CD4-positive, alpha-beta T cell treated with Interleukin-15 for 1 hour (primary cell): ENCODE measurements around the gene CAPRIN2.
A peak's percentile ranks its signal among the peaks of the same experiment; 100 is the strongest.

Source experiments
- DNase-seq: peaks from one replicate; pipeline ENCODE4 v3.0.0-alpha.2; 2020

Gene CAPRIN2, protein sequence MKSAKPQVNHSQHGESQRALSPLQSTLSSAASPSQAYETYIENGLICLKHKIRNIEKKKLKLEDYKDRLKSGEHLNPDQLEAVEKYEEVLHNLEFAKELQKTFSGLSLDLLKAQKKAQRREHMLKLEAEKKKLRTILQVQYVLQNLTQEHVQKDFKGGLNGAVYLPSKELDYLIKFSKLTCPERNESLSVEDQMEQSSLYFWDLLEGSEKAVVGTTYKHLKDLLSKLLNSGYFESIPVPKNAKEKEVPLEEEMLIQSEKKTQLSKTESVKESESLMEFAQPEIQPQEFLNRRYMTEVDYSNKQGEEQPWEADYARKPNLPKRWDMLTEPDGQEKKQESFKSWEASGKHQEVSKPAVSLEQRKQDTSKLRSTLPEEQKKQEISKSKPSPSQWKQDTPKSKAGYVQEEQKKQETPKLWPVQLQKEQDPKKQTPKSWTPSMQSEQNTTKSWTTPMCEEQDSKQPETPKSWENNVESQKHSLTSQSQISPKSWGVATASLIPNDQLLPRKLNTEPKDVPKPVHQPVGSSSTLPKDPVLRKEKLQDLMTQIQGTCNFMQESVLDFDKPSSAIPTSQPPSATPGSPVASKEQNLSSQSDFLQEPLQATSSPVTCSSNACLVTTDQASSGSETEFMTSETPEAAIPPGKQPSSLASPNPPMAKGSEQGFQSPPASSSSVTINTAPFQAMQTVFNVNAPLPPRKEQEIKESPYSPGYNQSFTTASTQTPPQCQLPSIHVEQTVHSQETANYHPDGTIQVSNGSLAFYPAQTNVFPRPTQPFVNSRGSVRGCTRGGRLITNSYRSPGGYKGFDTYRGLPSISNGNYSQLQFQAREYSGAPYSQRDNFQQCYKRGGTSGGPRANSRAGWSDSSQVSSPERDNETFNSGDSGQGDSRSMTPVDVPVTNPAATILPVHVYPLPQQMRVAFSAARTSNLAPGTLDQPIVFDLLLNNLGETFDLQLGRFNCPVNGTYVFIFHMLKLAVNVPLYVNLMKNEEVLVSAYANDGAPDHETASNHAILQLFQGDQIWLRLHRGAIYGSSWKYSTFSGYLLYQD

DNA sequence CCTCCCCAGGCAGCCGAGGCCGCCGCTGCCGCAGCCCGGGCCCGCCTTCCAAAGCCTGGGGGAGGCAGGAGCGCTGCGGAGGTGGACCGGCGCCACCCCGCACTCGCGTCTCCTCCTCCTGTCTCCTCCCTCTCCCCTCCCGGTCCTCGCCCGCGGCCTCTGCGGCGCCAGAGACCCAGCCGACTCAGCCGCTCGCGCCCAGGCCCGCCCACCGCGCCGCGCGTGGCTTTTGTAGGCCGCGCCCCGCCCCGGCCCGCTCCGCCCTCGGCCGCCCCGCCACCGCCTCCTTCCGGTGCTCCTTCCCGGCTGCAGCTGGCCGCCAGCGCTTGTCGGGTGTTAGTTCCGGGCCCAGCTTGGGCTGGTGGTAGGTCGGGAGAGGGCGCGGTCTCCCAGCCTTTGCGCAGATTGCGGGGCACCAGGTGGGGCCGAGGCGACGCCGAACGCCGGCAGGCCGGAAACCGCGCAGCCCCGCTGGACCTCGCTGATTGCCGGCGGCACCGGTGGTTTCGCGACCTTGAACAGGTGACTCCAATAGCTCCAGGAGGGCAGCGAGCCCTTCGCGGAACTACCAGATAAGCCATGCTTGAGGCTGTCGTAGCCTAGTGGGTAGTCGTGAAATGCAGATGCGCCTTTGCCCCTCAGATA, at the start of gene CAPRIN2:
TSS of gene CAPRIN2 (minus strand) at position 202 of the 645 bp plus-strand sequence. CDS start 1,431 bp downstream, outside the sequence.
- DNase-seq, result peak; percentile 93

DNA sequence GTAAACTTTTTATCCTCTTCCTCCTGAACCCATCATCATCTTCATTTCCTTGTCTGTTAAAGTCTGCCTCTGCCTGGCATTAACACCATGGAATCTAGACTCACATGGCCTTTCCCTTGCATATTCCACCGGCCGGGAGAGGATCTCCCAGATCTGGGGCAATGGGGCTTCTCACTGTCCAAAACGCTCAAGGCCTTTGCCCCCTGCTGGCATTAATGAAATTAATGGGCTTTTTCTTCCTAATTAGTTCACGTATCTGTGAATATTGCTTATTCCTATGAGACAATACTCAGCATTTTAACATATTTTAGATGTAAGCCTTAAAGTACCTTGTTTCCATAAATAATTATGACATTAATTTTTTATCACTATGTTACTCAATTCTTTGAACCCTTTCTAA, 42.9 kb upstream of the CAPRIN2 start:
- DNase-seq, result no peak

DNA sequence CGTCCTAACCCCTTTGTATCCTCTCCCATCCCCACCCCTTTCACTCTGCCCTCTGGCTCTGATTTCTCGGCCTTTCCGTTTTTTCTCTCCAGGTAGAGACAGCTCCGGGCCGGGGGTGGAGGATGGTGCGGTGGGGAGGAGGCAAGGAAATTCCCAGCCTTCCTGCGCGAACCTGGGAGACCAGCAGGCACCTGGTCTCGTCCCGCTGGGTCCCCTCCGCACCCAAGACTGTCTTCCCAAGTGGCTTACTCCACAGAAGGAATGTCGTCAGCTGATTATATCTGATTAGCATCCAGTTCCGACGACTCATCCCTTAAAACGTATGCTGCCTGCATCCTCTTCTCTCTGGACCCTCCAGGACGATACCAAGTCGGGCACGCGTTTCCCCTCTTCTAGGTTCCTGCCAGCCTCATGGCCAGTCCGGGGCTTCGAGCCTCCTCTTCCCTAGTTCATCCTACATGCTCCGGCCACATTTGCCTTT, 42.2 kb upstream of the CAPRIN2 start:
- DNase-seq, result no peak

DNA sequence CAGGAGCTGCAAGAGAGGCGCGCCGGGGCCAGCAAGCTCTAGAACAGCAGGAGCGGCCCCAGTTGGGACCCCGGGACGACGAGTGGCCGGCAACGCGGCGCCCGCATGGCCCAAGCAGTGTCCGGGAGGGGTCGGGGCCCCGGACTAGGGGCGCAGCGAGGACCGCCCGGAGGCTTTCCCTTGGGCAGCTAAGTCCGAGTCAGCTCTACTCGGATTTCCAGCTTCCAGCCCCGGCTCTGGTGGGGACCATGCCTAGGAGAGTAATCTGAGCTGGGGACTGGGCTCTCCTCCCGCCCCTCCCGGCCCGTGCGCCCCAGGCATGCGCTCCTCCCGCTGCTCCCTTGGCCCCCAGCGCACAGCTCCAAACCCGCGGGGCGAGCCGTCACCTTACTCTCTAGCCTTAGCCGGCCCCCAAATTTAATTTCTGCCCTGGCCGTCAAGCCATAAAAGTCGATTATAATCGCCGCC, 41.6 kb upstream of the CAPRIN2 start:
- no peak for DNase-seq

DNA sequence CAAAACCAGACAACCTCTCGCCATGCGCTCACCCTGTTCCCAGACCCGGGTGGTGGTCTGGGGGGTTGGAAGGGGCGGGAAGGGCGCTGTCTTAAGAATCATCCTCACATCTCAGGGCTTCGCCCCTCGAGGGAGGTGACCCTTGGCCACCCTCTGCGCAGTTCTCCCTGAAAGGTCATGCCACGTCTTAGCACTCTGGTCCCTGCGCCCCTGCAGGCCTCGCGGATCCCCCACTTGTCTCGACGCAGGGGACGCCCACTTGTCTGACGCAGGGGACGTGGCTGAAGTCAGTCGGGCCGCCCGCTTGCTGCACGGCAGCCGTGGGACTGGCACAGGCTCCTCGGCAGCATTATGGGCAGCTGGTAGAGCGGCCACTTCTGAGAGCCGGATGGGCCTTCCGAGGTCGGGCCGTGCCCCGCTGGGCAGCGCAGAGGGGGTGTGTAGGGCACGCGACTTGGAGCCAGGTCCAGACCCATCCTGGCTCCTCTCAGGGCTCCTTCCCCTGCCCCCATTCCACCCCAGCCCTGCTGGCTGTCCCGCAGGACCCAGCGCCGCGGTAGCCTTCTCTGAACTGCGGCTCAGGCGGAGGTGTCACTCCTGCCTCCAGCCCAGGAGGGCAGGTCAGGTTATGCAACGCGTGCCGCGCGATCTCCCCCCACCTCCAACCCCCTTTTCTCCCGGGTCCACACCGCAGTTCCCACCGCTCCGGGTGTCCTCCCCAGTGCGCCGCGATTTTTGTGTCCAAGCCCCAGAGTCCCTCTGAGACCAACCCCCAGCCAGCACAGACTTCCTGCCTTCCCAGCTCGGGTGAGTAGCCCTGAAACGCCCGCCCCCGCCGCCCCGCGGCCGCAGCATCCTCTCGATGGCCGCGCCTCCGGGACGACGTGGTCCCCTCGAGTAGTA, 40.9 kb upstream of the CAPRIN2 start:
- DNase-seq, result peak; percentile 26

DNA sequence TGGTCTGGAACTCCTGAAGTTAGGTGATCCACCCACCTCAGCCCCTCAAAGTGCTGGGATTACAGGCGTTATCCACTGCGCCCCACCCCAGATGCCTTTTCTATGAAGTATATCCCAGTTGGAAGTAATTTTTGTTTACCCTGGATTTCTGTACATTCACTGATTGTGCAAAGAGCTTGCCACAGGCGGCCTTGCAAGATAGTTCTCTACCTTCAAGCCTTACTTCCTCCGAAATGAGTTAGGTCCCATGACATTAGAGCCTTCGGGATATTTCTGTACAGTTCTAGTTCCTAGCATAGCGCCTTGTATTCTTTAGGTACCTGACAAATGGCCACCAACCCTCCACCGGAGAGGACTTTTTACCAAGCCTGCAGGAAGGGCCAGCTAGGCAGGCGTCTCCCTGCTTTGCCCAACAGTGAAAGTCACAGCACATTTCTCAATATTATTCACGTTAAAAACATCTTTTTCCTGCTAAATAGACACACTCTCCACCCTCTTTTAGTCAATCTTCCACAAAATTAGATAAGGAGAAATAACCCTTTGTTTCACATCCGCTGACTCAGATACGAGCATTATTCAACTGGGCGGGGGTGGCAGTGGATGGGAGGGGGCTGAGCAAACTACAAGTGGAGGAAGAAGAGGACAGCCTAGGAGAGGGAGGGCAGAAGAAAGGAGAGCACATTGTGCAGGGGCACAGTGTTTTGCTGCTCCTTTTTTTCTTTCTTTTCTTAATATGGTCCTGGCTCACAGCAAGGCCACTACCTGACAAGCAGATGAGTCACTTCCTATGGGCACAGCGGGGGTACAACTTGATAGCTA, 40.0 kb upstream of the CAPRIN2 start:
- no peak for DNase-seq

DNA sequence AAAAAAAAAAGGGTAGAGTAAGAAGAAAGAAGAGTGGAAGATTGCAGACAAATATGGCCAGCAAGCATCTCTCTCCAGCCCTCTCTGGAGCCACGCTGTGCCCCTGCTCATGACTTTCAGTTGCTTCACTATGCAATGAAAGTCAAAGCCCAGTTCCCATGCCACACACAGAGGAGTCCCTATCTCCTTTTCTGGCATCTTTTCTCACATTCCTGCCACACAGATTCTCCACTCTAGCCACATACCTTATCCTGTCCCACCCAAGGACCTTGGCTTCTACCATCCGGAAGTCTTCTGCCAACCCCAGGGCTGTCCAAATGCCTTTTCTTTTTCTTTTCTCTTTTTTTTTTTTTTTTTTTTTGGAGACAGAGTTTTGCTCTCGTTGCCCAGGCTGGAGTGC, 39.3 kb upstream of the CAPRIN2 start:
- no peak for DNase-seq

DNA sequence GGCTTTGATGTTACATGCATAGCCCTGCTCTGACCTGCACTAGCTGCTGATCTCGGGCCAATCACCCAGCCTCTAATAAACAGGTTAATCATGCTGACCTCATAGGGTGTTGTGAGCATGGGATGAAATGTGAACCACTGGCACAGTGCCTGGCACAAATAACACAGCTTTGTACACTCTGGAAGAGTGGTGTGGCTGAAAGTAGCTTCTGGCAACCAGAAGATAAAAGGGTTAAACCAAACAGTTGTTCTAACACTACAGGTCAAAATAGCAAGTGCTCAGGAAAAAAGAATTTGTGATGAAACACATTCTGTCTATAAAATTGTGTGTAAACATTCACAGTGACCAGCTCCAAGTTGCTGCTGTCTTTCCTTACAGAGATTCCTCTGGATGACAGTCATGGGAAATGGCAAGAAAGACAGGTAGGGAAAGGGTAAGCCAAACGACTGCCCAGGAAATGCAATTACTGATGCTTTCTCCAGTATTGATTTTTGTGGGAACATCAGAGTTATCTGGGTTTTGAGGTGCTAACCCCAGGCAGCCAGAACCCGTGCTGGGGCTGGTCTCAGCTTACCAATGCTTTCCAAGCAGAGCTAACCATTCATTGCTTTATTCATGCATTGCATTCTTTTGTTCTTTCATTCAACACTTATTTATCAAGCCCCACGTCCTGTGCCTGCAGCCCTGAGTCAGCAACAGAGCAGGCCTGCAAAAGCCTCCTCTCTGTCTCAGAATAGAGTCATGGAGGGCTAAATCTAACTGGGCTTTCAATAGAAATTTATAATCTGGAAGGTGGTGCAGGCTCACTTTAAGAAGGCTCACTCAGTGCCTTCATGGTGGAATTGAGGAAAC, 38.1 kb upstream of the CAPRIN2 start:
- no peak for DNase-seq

DNA sequence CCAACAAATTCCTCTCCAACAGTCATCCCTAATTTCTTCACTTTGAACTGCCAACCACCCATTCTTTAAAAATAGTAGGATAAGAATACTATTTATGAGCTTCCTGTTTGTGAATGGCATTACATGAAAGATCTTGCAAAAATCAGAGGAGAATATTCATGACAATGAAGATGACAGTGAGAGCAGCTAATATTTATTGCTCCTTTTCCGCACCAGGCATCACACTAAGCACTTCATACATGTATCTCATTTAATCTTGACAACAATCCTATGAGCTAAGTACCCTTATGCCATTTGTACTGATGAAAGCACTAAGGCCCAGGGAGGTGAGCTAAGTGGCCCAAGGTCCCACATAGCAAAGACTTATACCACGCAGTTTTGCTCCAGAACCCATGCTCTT, 37.3 kb upstream of the CAPRIN2 start:
- no peak for DNase-seq

DNA sequence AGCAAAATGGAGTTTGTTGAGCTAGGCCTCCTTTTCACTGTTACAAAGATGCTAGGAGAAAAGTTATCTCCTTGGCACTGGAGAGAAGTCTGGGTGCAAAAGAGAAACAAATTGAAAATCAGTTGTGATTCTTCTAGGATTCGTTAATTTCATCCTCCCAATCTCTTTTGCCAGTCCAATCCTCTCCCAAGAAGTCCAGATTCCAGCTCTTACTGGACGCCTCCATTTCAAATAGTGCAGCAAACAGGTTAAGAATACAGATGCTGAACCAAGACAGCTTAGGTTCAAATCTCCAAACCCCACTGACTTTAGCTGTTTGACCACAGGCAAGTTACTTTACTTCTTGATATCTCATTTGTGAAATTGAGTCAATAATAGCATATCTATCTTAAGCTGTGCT, 34.0 kb upstream of the CAPRIN2 start:
- DNase-seq, result no peak

DNA sequence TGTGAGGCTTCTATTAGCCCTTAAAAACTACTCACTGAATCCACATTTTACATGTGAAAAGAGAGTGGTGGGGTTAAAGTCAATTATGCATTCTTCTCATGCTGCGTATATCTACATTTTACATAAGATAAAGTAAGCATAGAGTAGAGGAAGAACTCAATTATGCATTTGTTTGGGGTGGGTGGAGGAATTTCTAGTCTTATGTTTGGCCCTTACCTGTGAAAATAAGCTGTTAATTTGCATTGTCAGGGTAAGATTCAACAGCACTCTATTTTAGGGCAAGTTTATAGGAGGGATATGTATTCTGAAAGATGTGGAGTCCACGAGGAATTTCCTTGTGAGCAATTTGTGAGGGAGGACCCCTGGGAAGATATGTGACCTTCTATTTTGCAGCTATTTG, 30.9 kb upstream of the CAPRIN2 start:
- no peak for DNase-seq

DNA sequence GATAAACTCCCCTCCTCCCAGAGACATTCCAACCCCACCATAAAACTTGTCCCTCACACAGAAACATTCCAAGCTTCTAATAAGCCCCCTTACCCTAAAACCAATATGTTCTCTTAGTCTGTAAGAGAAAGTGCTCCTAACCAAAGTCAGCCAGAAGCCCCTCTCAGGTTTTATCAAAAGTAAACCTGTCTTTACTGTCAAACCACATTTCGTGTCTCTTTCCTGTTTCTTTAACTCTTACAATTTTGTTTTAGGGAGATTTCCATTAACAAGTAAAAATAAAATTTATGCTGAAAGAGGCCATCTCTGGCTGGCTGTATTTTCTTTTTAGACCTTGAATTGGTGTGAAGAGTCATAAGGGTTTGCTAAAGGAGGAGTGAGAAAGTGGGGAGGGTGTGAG, 29.8 kb upstream of the CAPRIN2 start:
- no peak for DNase-seq

DNA sequence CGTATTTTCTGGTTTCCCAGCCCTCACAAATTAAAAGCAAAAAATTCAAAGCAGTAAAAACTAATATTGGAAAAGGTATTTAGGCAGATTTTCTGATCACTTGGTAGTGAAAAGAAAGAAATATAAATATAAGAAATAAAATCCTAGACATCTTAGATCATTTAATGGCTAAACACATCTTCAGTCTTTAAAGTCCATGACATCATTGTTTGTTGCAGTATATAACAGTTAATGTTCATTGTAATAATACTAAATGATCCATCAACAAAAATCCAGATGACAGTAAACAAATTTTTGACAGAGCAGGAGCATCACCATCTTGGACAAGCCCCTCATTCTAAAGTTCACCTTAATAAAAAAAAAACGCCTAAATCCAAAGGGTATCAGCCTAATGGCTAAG, 29.2 kb upstream of the CAPRIN2 start:
- DNase-seq, result no peak

DNA sequence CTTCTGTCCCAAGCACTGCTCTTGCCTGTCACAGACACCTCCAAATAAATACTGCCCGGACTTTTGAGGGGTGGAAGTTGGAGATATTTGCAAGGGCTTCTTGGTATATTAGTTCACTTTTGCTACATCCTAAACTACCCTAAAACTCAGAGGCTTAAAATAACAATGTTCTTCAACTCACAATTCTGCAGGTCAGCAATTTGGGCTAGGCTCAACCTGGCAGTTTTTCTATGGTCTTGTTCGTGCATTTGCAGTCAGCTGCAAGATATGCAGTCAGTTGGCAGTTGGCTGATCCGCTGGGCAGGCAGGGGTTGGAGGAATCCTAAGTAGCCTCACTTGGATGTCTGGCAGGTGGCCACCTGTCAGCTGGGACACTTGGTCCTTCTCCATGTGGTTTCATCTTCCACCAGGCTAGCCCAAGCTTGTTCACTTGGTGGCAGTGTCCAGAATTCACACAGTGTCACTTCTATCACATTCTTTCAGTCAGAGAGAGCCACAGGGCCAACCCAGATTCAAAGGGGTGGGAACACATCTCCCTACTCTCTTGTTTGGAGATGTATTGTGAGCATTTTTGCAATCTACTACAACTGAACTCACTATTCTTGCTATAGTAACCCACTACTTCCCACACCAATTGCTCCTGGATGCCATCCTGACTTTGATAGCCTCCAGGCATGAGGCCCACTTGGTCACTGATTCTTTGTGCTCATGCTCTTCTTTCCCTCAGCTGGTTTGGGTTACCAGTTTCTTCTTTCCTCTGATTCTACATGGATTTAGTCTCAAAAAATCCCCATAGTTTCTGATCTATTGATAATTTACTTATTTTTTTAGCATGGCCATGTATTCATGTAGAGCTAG, 27.8 kb upstream of the CAPRIN2 start:
- DNase-seq, result no peak

DNA sequence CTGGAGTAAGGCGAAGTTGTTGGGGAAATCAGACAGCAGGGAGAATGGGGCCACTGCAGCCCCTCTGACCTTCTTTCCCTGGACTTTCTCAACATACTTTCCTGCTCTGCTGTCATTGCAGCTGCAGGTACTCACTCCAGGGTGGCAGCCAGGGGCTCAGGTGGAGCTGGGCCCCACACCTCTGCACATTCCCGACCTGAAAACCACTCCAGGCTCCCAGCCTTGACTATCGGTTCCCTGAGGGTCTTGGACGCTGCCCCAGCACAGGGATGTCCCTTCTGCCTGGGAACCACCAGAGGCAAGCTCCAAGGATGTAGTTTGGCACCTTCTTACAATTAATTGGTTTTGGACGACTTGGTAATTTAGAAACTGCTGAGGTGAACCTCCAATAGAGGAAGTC, 24.8 kb upstream of the CAPRIN2 start:
- DNase-seq, result no peak

DNA sequence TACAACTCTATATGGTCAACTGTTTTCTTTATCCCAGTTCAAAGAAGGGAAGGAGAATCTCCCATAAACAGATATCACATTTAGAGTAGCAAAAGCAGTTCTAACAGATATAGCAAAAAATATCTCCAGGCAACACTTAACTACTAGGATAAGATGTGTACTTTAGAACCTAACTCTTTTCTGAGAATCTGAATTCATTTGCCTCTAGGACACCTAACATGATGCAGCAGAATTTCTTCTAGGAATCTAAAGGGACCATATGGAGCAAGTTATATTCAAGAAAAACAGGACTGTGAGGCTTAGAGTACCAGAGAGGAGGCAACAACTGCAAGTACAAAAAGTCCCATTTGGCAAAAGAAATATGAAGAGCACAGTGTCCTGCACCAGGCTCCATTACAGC, 24.4 kb upstream of the CAPRIN2 start:
- no peak for DNase-seq

DNA sequence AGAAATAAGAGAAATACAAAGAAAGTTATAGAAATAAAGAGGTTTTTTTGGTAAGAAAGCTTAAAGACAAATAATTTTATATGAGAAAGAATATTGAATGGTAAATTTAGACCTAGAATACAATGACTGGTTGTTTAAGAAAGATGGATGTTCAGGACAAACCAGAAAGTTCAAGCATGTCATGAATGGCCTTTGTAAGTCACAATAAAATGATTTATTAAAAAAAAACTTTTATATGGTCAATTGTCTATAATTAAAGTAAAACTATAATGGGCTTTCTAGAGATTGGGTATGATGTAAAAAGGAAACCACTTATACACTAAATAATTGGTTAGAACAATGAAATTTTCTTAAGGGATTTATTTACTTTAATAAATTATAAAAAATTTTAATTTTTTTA, 19.8 kb upstream of the CAPRIN2 start:
- DNase-seq, result no peak

DNA sequence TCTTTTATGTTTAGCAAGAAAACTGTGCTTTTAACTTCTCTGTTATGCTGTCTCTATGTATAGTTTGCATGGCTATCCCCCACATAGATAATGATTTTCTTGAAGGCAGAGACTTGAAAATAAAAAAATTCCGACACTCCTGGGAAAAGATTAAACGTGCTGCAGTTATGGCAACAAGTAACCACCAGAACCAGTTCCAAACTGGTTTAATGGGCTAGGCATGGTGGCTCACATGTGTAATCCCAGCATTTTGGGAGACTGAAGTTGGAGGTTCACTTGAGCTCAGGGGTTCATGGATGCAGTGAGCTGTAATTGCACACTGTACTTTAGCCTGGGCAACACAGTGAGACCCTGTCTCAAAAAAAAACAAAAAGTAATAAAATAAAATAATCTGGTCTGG, 15.1 kb upstream of the CAPRIN2 start:
- DNase-seq, result no peak

DNA sequence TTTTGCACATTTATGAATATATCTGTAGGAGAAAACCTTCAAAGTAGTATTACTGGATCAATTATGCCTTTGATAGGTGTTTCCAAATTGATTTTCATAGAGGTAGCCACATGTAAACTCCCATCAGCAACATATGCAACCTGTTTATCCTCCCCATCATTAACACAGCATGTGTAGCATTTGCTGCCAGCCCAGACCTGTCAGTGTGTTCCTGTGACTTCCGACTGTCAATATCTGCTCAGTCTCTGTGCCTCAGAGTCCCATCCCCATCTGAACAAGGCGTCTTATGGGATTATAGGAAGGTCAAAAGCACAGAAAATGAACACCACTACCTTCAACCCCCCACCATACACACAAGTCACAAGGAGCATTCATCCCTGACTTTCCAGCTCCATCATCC, 9.5 kb upstream of the CAPRIN2 start:
- no peak for DNase-seq
